Measurements from ENCODE around the gene HRAS.

The HRAS gene

DNA sequence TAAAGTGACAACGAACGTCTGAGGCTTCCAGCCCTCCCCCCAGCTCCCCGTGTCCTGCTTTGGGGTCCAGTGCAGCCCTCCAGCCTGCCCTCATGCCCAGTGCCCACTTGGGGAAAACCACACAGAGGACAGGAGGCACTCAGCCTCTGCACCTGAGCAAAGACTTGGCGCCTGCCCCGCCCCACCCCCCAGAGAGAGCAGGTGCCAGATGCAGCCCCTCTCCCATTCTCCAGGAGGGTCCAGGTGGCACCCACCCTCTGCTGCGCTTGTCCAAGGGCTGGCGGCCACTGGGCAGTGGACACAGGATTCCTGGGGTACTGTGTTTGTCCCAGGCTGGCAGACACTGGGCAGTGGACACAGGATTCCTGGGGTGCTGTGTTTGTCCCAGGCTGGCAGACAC, 44.0 kb downstream of the HRAS start:
- DNase-seq: no peak

DNA sequence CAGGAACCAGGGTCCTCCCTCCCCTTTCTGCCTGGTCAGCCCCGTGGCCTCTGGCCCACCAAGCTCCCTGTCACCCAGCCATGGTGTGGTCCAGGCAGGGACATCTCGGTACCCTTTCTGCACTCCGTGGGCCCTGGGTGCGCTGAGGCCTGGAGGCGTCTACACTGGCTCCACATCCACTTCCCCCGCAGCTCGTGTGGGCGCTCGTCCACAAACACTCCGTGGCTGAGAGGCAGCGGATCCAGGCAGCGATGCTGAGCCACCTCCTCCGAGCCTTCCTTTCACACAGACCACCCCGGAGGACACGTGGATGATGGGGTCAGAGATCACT, 44.5 kb downstream of the HRAS start:
- DNase-seq: no peak

- DNase-seq: no peak
Measured at GRCh38 chr11:490186-490929, 45.0 kb downstream of the HRAS start.

- no peak for DNase-seq
Measured at GRCh38 chr11:489610-490185, 45.7 kb downstream of the HRAS start.

GRCh38 chr11:488992-489391, 46.4 kb downstream of the HRAS start:
- DNase-seq: no peak

DNA sequence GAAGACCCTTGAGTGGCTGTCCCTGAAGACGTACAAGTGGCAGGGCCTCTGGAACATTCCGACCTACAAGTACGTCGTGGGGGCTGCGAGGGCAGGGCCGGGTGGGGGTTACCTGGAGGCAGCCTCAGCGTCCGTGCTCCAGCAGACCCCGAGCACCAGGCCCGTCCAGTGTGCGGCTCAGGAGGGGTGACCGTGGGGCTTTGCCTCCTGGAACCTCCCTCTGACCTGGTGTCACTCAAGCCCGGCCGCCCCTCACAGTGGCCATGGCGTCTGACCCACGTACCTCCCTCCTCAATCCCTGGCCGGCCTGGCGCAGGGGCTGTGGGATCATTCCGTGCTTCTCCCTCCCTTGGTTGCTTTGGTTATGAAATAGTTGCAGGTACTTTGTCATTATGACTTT, 46.8 kb downstream of the HRAS start:
- no peak for DNase-seq

- DNase-seq: no peak
Measured at GRCh38 chr11:488062-488461, 47.3 kb downstream of the HRAS start.

DNA sequence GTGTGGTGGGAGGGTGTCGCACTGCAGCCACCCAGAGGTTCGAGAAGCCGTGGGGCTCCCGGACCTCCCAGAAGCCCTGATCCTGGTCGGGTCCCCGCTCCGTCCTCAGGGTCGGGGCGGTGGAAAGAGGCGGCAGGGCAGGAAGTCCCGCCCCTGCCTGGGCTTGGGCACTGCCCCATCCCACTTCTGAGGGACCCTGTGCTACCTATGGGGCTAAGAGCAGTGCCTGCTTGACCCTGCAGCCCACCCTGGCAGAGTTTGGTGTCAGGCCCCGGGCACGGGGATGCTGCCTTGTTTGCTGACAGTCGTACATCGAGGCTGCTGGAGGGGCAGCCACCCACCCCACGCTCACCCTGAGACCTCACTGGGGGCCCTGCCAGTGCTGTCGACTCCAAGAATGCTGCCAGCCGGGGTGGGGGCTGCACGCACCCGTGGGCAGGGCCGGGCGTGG, 47.8 kb downstream of the HRAS start:
- DNase-seq: no peak

DNA sequence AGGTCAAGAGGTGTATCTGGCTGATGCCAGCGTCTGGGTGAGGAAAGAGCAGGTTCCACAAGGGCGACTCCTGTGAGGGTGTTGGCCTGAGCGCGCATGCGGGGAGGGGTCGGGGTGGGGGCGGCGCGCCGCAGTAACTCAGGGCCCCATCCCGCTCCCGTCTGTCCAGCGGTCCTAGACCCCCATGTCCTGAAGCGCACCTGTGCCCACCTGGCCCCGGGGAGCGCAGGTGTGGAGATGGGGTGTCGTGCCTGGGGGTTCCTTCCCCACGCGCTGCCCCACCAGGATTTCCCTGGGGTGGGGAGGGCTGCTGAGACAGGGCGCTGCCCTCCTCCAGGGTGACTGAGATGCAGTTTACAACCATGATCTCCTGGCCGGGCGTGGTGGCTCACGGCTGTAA, 49.2 kb downstream of the HRAS start:
- DNase-seq: no peak

GRCh38 chr11:484616-485015, 50.8 kb downstream of the HRAS start:
- no peak for DNase-seq

Measured in GOT3 (cell line).